CD4-positive, alpha-beta memory T cell (primary cell): ENCODE data around the gene GPANK1. TPM values are rescaled to one million over a fixed set of nuclear protein-coding genes. Genes with fewer than 3 reads are reported as not detected.

Experiments
- CTCF ChIA-PET: fragments of 350-600 bp; sonication (Branson Sonifier 250); formaldehyde crosslinking; loops from one replicate; lab custom pipeline; 2021; ENCODE audit warnings: inconsistent platforms; ENCODE audit not compliant: partially characterized antibody; lab: Charles Lee
- POLR2A ChIA-PET: fragments of 350-600 bp; sonication (Branson Sonifier 250); formaldehyde crosslinking; loops from one replicate; lab custom pipeline; 2021; ENCODE audit not compliant: partially characterized antibody; lab: Charles Lee
- DNase-seq, 5 donors: peaks; one replicate each; pipeline versions ENCODE4 v3.0.0 to v3.0.0-alpha.2; 2020 to 2022; ENCODE audit warnings: mixed read lengths in 1 of 5
- H3K27ac ChIP-seq: one replicate; pipeline ENCODE4 v1.7.0; 2013; ENCODE audit warnings: low read depth, low read length
- H3K27me3 ChIP-seq: 2 replicates; pipeline ENCODE4 v1.7.0; 2013; ENCODE audit warnings: mild to moderate bottlenecking, low read length, moderate library complexity; ENCODE audit not compliant: insufficient read depth
- H3K36me3 ChIP-seq: 2 replicates; pipeline ENCODE4 v1.7.0; 2013; ENCODE audit warnings: mild to moderate bottlenecking, low read length, moderate library complexity; ENCODE audit not compliant: insufficient read depth
- H3K4me1 ChIP-seq: 2 replicates; pipeline ENCODE4 v1.7.0; 2013; ENCODE audit warnings: mild to moderate bottlenecking, low read length, moderate library complexity; ENCODE audit not compliant: insufficient read depth
- H3K4me3 ChIP-seq, 2 donors: one replicate each; pipeline ENCODE4 v1.7.0; 2013; ENCODE audit warnings: low read length in 2 of 2, mild to moderate bottlenecking in 1 of 2
- H3K9me3 ChIP-seq, 2 donors: one replicate each; pipeline ENCODE4 v1.7.0; 2013; ENCODE audit warnings: low read length in 2 of 2, control low read depth in 1 of 2; ENCODE audit not compliant: control insufficient read depth in 1 of 2
- H3K27ac Mint-ChIP-seq, 7 donors: one replicate each; pipeline ENCODE4 v1.8.0; 2020 to 2021; ENCODE audit warnings: mixed read lengths in 7 of 7, mild to moderate bottlenecking in 6 of 7, inconsistent platforms in 3 of 7, moderate library complexity in 3 of 7
- H3K27me3 Mint-ChIP-seq, 2 donors: one replicate each; pipeline ENCODE4 v1.8.0; 2020 to 2021; ENCODE audit warnings: mixed read lengths in 2 of 2
- H3K36me3 Mint-ChIP-seq, 2 donors: one replicate each; pipeline ENCODE4 v1.8.0; 2020 to 2021; ENCODE audit warnings: mixed read lengths in 2 of 2, inconsistent platforms in 1 of 2, mild to moderate bottlenecking in 1 of 2
- H3K4me1 Mint-ChIP-seq, 4 donors: one replicate each; pipeline ENCODE4 v1.8.0; 2020 to 2021; ENCODE audit warnings: mixed read lengths in 4 of 4, mild to moderate bottlenecking in 1 of 4
- H3K4me3 Mint-ChIP-seq, 8 donors: one replicate each; pipeline ENCODE4 v1.8.0; 2020 to 2021; ENCODE audit warnings: mixed read lengths in 8 of 8, mild to moderate bottlenecking in 7 of 8, moderate library complexity in 6 of 8, inconsistent platforms in 3 of 8
- H3K9me3 Mint-ChIP-seq, 8 donors: one replicate each; pipeline ENCODE4 v1.8.0; 2020 to 2021; ENCODE audit warnings: mixed read lengths in 8 of 8, mild to moderate bottlenecking in 5 of 8, inconsistent platforms in 3 of 8, moderate library complexity in 1 of 8
- intact Hi-C: fragments of 100-400 bp; cut with micrococcal nuclease; formaldehyde crosslinking; loops from one replicate; pipeline ENCODE4 v1.15.1; 2023
- polyA plus RNA-seq, 2 donors: library from polyadenylated mRNA; unstranded; fragments of 300-500 nt; fragmentation: Illumina TruSeq; gene quantifications; one replicate each; pipeline ENCODE4 v1.2.3, GENCODE V29; 2021
- total RNA-seq, 2 experiments: library from RNA; stranded (reverse); gene quantifications; one replicate each; pipeline ENCODE4 v1.2.3, GENCODE V29; 2021

The GPANK1 gene
- total and polyA plus RNA-seq, 4 experiments from 2014 or later: 16.7 to 25.5 (median 22.3) TPM

- Mint-ChIP-seq H3K4me3 (no peak overlapping the region), H3K36me3 (peaks cover 39 to 86% of the 10 kb centered on the region in 2 donors), H3K4me1 (peaks cover 3 to 6% (median 5%) of the 10 kb centered on the region in 4 donors), H3K27me3 (no peaks in the 10 kb centered on the region), H3K27ac (peak overlapping the region in 4 of 7 donors; percentile 12 to 52 (median 20)), H3K9me3 (no peaks in the 10 kb centered on the region)
- H3K36me3 ChIP-seq: peaks cover 91% of the 10 kb centered on the region
- H3K27me3 ChIP-seq: no peaks in the 10 kb centered on the region
- H3K9me3 ChIP-seq: no peaks in the 10 kb centered on the region
- H3K27ac ChIP-seq: no peak overlapping the region
- no peaks in the 10 kb centered on the region for H3K4me1 ChIP-seq
- no peak for DNase-seq
- ChIA-PET POLR2A (interaction anchor here (1.2 to 1.5 kb wide), 2 partner anchors 58 to 228 kb away, joined by 3 read pairs; partner anchors contain the start of gene NEU1), CTCF (interaction anchor here (1.2 kb wide), 1 partner anchor 20 kb away, joined by 3 read pairs; the partner anchor contains the start of gene APOM)
- intact Hi-C loops: no loop called here
- H3K4me3 ChIP-seq: no peak overlapping the region
Observed at GRCh38 chr6:31634969-31635575, 29.7 kb downstream of the GPANK1 start.

- H3K27me3 ChIP-seq: no peaks in the 10 kb centered on the region
- intact Hi-C loops: no loop called here
- Mint-ChIP-seq H3K9me3 (no peaks in the 10 kb centered on the region), H3K36me3 (peaks cover 42 to 89% of the 10 kb centered on the region in 2 donors), H3K27ac (peak overlapping the region in 3 of 7 donors; percentile 9 to 36 (median 20)), H3K27me3 (no peaks in the 10 kb centered on the region), H3K4me3 (no peak overlapping the region), H3K4me1 (peaks cover 0 to 4% (median 3%) of the 10 kb centered on the region in 4 donors)
- ChIA-PET POLR2A (interaction anchor here (0.6 to 1.5 kb wide), 2 partner anchors 9 to 57 kb away, joined by 3 read pairs; no protein-coding TSS in a partner anchor), CTCF (interaction anchor here (1.0 to 1.5 kb wide), 2 partner anchors 11 to 36 kb away, joined by 3 read pairs; no protein-coding TSS in a partner anchor)
- no peaks in the 10 kb centered on the region for H3K9me3 ChIP-seq
- H3K36me3 ChIP-seq: peaks cover 91% of the 10 kb centered on the region
- H3K4me1 ChIP-seq: no peaks in the 10 kb centered on the region
- no peak overlapping the region for H3K27ac ChIP-seq
- no peak overlapping the region for H3K4me3 ChIP-seq
- DNase-seq: no peak
Observed at GRCh38 chr6:31634131-31634530, 30.7 kb downstream of the GPANK1 start.

- intact Hi-C loops: no loop called here
- ChIA-PET POLR2A (interaction anchor here (0.6 to 1.5 kb wide), 2 partner anchors 10 to 11 kb away, joined by 3 to 5 read pairs; no protein-coding TSS in a partner anchor), CTCF (interaction anchor here (1.0 to 1.5 kb wide), 2 partner anchors 11 to 35 kb away, joined by 3 read pairs; no protein-coding TSS in a partner anchor)
- Histone ChIP-seq H3K9me3 (no peaks in the 10 kb centered on the region), H3K36me3 (peaks cover 94% of the 10 kb centered on the region), H3K27ac (no peak overlapping the region), H3K4me3 (no peak overlapping the region), H3K4me1 (no peaks in the 10 kb centered on the region), H3K27me3 (no peaks in the 10 kb centered on the region)
- Mint-ChIP-seq H3K27ac (peak overlapping the region in 4 of 7 donors; percentile 27 to 79 (median 57)), H3K36me3 (peaks cover 42 to 90% of the 10 kb centered on the region in 2 donors), H3K4me1 (peaks cover 0 to 4% (median 3%) of the 10 kb centered on the region in 4 donors), H3K27me3 (no peaks in the 10 kb centered on the region), H3K4me3 (no peak overlapping the region), H3K9me3 (no peaks in the 10 kb centered on the region)
- no peak for DNase-seq
Observed at GRCh38 chr6:31633447-31633846, 31.4 kb downstream of the GPANK1 start.

GRCh38 chr6:31632279-31632946 lies 32.4 kb downstream of the GPANK1 start:
- H3K27ac ChIP-seq: no peak overlapping the region
- peaks cover 98% of the 10 kb centered on the region for H3K36me3 ChIP-seq
- no peak for DNase-seq
- Mint-ChIP-seq H3K27ac (peak overlapping the region in 3 of 7 donors; percentile 23 to 53 (median 27)), H3K4me1 (peaks cover 0 to 4% (median 3%) of the 10 kb centered on the region in 4 donors), H3K9me3 (no peaks in the 10 kb centered on the region), H3K4me3 (no peak overlapping the region), H3K27me3 (no peaks in the 10 kb centered on the region), H3K36me3 (peaks cover 52 to 94% of the 10 kb centered on the region in 2 donors)
- ChIA-PET CTCF (no interaction called here), POLR2A (interaction anchor here (1.5 kb wide), 1 partner anchor 10 kb away, joined by 5 read pairs; no protein-coding TSS in a partner anchor)
- intact Hi-C loops: no loop called here
- H3K9me3 ChIP-seq: no peaks in the 10 kb centered on the region
- H3K27me3 ChIP-seq: no peaks in the 10 kb centered on the region
- no peaks in the 10 kb centered on the region for H3K4me1 ChIP-seq
- no peak overlapping the region for H3K4me3 ChIP-seq

GRCh38 chr6:31631681-31632278 lies 33.0 kb downstream of the GPANK1 start:
- H3K4me1 ChIP-seq: no peaks in the 10 kb centered on the region
- no peaks in the 10 kb centered on the region for H3K9me3 ChIP-seq
- H3K4me3 ChIP-seq: no peak overlapping the region
- Mint-ChIP-seq H3K4me1 (peaks cover 0 to 5% (median 3%) of the 10 kb centered on the region in 4 donors), H3K4me3 (no peak overlapping the region), H3K9me3 (no peaks in the 10 kb centered on the region), H3K27me3 (no peaks in the 10 kb centered on the region), H3K36me3 (peaks cover 52 to 91% of the 10 kb centered on the region in 2 donors), H3K27ac (no peak overlapping the region)
- H3K27ac ChIP-seq: no peak overlapping the region
- peaks cover 99% of the 10 kb centered on the region for H3K36me3 ChIP-seq
- ChIA-PET POLR2A (no interaction called here), CTCF (no interaction called here)
- no peaks in the 10 kb centered on the region for H3K27me3 ChIP-seq
- intact Hi-C loops: no loop called here
- DNase-seq: no peak

GRCh38 chr6:31631209-31631608 lies 33.6 kb downstream of the GPANK1 start:
- H3K27me3 Mint-ChIP-seq: no peaks in the 10 kb centered on the region
- ChIA-PET CTCF (no interaction called here), POLR2A (no interaction called here)
- no peaks in the 10 kb centered on the region for H3K27me3 ChIP-seq
- no peak overlapping the region for H3K27ac Mint-ChIP-seq
- H3K4me3 Mint-ChIP-seq: no peak overlapping the region
- peaks cover 58 to 91% of the 10 kb centered on the region in 2 donors for H3K36me3 Mint-ChIP-seq
- H3K9me3 ChIP-seq: no peaks in the 10 kb centered on the region
- no peaks in the 10 kb centered on the region for H3K9me3 Mint-ChIP-seq
- intact Hi-C loops: no loop called here
- H3K4me1 ChIP-seq: no peaks in the 10 kb centered on the region
- peaks cover 0 to 5% (median 3%) of the 10 kb centered on the region in 4 donors for H3K4me1 Mint-ChIP-seq
- peaks cover 99% of the 10 kb centered on the region for H3K36me3 ChIP-seq
- no peak for DNase-seq
- H3K27ac ChIP-seq: no peak overlapping the region
- no peak overlapping the region for H3K4me3 ChIP-seq
